ENCODE results near the gene SUN2. TPM values are rescaled to one million over a fixed set of nuclear protein-coding genes. Genes with fewer than 3 reads are reported as not detected.
A peak's percentile ranks its signal among the peaks of the same experiment; 100 is the strongest.

SUN2 gene
- total RNA-seq, 2 experiments from 2014 or later: 498 to 500 TPM

DNA sequence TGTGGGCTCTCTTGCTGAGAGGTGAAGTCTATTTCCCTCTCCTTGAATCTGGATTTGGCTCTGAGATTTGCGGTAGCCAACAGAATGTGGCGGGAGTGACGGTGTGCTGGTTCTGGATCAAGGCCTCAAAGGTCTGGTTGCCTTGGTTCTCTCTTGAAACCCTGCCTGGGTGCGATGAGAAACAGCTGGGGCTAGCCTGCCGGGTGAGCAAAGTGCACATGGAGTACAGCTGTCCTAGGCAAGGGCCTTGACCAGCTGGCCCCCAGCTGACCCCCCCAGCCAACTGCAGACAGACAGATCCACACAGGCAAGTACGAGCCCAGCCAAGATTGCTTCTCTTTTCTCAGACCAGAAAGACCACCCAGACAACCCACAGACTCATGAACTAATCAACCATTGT, 10.8 kb downstream of the SUN2 start:
- POLR2A ChIA-PET: interaction anchor here (3.3 to 17.0 kb wide), 2 partner anchors 9 to 12 kb away, joined by 11 to 479 read pairs; partner anchors contain the start of gene SUN2
- Mint-ChIP-seq H3K4me3 (no peak overlapping the region), H3K27me3 (no peaks in the 10 kb centered on the region), H3K4me1 (peaks cover 42% of the 10 kb centered on the region), H3K27ac (peak overlapping the region; percentile 49), H3K9me3 (no peaks in the 10 kb centered on the region), H3K36me3 (ENCODE audit: low read depth) (peaks cover 94% of the 10 kb centered on the region)
- CTCF ChIA-PET: interaction anchor here (1.1 to 1.2 kb wide), 2 partner anchors 11 to 24 kb away, joined by 3 read pairs; no protein-coding TSS in a partner anchor
- DNase-seq: no peak

DNA sequence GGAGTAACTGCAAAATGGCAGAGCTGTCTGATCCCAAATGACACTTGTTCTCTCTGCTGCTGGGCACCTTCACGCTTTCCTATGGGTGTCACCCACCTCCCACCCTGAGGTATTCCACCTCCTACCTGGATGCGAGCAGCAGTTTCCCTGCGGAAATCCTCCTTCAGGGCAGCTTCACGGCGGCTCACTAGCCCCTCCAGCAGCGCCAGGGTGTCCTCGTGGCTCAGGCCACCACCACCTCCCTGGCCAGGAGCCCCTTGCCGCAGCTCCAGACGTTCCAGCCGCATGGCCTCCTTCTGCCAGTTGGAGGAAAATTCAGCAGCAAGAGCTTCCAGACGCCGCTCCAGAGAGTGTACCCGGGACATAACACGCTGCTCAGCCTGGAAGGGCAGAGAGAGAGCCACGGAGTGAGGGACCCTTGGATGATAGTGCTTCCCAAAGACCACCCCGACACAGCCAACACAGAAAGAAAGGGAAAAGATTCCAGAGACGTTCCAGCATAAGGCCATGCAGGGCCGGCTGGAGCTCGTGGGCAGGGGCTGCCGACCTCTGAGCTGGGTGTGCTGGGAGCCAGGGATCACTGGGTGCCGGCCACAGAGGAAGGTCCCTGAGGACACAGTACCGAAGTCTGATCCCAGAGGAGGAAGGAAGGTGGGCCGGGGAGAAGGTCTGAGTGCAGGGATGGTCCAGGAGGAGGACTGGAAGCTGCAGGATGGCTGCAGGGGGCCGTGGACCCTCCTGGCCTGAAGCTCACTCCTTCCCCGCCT, 13.4 kb downstream of the SUN2 start:
- peaks cover 37% of the 10 kb centered on the region for H3K4me1 Mint-ChIP-seq
- POLR2A ChIA-PET: interaction anchor here (0.8 to 16.2 kb wide), 5 partner anchors 9 to 37 kb away, joined by 3 to 479 read pairs (median 4); partner anchors contain the start of genes GTPBP1 and SUN2
- peaks cover 91% of the 10 kb centered on the region for H3K36me3 Mint-ChIP-seq (ENCODE audit: low read depth)
- no peak overlapping the region for H3K27ac Mint-ChIP-seq
- no peaks in the 10 kb centered on the region for H3K27me3 Mint-ChIP-seq
- H3K9me3 Mint-ChIP-seq: no peaks in the 10 kb centered on the region
- no peak overlapping the region for H3K4me3 Mint-ChIP-seq
- DNase-seq: no peak
- CTCF ChIA-PET: interaction anchor here (1.5 kb wide), 1 partner anchor 10 kb away, joined by 4 read pairs; no protein-coding TSS in a partner anchor

DNA sequence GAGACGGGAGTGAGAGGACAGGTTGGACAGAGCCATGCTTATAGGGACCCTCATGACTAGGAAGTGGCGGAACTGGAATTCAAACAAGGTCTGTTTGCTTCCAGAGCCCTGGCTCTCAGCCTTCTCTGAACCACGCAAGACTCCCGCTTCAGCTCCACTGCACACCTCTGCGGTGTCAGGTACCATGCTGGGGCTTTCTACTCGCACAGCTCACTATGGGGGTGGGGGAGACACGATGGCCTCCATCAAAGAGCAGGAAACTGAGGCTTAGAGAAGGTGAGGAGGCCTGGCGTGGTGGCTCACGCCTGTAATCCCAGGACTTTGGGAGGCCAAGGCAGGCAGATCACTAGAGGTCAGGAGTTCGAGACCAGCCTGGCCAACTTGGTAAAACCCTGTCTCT, 14.2 kb downstream of the SUN2 start:
- Mint-ChIP-seq H3K9me3 (no peaks in the 10 kb centered on the region), H3K4me1 (peaks cover 42% of the 10 kb centered on the region), H3K27me3 (no peaks in the 10 kb centered on the region), H3K4me3 (no peak overlapping the region), H3K27ac (peak overlapping the region; percentile 10), H3K36me3 (ENCODE audit: low read depth) (peaks cover 96% of the 10 kb centered on the region)
- ChIA-PET CTCF (no interaction called here), POLR2A (interaction anchor here (0.9 to 16.2 kb wide), 3 partner anchors 9 to 35 kb away, joined by 4 to 479 read pairs (median 37); partner anchors contain the start of gene SUN2)
- no peak for DNase-seq

DNA sequence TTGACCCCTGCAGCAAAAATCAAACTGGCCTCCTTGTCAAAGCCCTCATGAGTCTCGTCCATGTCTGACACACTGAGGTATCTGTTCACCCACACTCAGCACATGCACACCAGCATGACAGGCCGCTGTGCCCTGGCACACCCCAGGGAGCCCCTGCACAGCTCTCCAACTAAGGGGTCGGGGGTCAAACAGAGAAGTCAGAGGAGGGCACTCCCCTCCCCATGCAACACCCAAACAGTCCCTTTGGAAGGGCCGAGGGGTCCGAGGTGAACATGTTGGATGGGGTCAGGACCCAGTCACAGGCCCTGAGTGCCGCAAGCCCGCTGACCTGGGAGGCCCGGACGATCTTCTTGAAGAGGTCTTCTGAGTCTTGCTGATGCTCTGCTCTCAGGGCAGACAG, 14.6 kb downstream of the SUN2 start:
- ChIA-PET POLR2A (interaction anchor here (1.6 to 16.2 kb wide), 3 partner anchors 10 to 12 kb away, joined by 6 to 479 read pairs (median 15); partner anchors contain the start of gene SUN2), CTCF (no interaction called here)
- H3K4me1 Mint-ChIP-seq: peaks cover 46% of the 10 kb centered on the region

DNA sequence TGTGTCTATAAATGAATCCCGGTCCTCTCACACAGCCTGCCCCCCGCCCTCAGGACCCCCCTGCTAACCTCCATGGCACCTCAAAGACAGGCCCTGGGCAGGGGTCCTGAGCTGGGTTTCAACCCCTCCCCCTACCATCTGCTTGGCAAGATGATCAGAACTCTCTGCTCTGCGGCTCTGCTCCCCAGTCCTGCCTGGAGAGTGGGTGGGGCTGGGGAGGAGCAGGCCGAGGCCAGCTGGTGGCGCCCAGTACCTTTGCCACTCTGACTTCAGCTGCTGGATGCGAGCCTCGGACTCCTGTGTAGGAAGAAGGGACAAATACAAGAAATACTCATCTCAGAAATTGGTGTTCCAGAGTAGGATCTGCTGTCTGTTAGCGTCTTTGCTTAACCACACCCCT, 15.0 kb downstream of the SUN2 start:
- POLR2A ChIA-PET: interaction anchor here (1.0 to 16.2 kb wide), 6 partner anchors 9 to 131 kb away, joined by 3 to 479 read pairs (median 5); partner anchors contain the start of genes CBX6 and SUN2
- H3K36me3 Mint-ChIP-seq (ENCODE audit: low read depth): peaks cover 97% of the 10 kb centered on the region
- no peak overlapping the region for H3K4me3 Mint-ChIP-seq

More for the DNA sequence above, 14.6 kb downstream of the SUN2 start:
- DNase-seq: no peak
- peaks cover 96% of the 10 kb centered on the region for H3K36me3 Mint-ChIP-seq (ENCODE audit: low read depth)
- no peaks in the 10 kb centered on the region for H3K9me3 Mint-ChIP-seq
- peak overlapping the region; percentile 10 for H3K27ac Mint-ChIP-seq
- H3K4me3 Mint-ChIP-seq: no peak overlapping the region
- H3K27me3 Mint-ChIP-seq: no peaks in the 10 kb centered on the region

DNA sequence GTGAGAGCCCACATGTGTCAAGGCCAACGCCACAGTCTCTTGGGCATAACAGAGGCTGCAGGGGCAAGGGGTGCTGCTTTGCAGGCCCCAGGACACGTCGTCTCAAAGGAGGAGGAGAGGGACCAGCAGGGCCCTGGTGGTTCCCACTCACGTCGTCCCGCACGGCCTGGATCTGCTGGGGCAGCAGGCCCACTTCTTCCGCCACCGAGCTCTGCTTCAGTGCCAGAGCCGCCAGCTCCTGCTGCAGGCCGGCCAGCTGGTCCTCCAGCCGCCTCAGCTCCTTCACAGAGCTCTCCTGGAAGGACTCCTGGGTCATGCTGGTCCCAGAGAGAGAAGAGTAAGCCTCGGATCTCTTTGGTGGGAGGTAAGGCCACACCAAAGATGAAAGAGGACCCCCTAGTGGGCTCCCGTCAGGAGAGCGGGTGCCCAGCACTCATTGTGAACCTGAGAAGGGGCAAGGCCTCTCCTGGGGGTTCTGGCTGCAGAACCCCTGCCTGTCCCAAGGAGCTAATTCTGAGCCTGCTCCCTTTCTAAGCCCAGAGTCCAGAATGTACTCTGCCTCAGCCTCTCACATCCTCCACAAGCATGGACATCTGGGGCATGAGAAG, 15.6 kb downstream of the SUN2 start:
- no peak overlapping the region for H3K4me3 Mint-ChIP-seq
- no peak overlapping the region for H3K27ac Mint-ChIP-seq
- no peak for DNase-seq
- peaks cover 50% of the 10 kb centered on the region for H3K4me1 Mint-ChIP-seq
- CTCF ChIA-PET: no interaction called here
- no peaks in the 10 kb centered on the region for H3K9me3 Mint-ChIP-seq
- peaks cover 97% of the 10 kb centered on the region for H3K36me3 Mint-ChIP-seq (ENCODE audit: low read depth)
- POLR2A ChIA-PET: interaction anchor here (1.0 to 16.2 kb wide), 6 partner anchors 8 to 131 kb away, joined by 3 to 479 read pairs (median 5); partner anchors contain the start of genes CBX6 and SUN2
- H3K27me3 Mint-ChIP-seq: no peaks in the 10 kb centered on the region

More for the DNA sequence above, 15.0 kb downstream of the SUN2 start:
- no peak for DNase-seq
- CTCF ChIA-PET: no interaction called here
- Mint-ChIP-seq H3K27me3 (no peaks in the 10 kb centered on the region), H3K27ac (no peak overlapping the region), H3K4me1 (peaks cover 48% of the 10 kb centered on the region), H3K9me3 (no peaks in the 10 kb centered on the region)

DNA sequence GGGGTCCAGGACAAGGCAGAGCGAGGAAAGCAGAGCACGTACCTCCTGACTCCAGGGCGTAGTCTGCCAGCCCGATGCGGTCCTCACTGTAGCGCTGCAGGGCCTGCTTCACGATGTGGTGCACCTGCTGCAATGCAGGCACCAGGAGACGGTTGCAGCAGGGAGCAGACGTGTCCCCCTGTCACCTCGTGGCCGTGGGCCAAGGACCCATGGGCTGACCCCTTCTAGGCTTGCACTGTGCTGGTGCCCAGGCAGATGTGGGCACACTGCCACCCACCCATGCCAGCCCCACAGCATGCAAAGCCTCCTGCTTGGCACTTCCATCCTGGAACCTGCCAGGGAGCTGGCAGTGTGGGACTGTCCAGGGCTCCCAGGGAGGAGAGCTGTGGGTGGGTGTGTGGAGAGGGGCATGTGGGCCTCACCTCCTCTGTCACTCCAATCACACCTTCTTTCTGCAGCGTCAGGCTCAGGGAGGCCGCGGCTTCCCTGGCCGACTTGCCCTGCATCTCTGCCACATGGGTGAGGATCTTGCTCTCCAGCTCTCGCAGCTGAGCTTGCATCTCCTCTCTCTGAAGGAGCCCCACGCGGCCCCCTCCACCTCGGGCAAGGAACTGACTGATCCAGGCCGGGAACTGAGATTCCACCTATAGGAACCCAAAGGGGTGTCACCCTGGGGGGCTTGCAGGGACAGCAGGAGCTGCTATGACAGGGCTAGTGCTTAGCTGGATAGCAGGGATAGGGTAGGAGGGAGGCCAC, 16.3 kb downstream of the SUN2 start:
- H3K27me3 Mint-ChIP-seq: no peaks in the 10 kb centered on the region
- ChIA-PET CTCF (interaction anchor here (1.4 kb wide), 1 partner anchor 15 kb away, joined by 3 read pairs; no protein-coding TSS in a partner anchor), POLR2A (interaction anchor here (0.7 to 16.2 kb wide), 9 partner anchors 7 to 132 kb away, joined by 3 to 479 read pairs (median 4); partner anchors contain the start of genes CBX6 and SUN2)
- H3K4me3 Mint-ChIP-seq: no peak overlapping the region
- no peak for DNase-seq
- H3K27ac Mint-ChIP-seq: no peak overlapping the region
- H3K9me3 Mint-ChIP-seq: no peaks in the 10 kb centered on the region
- H3K4me1 Mint-ChIP-seq: peaks cover 49% of the 10 kb centered on the region
- H3K36me3 Mint-ChIP-seq (ENCODE audit: low read depth): peaks cover 97% of the 10 kb centered on the region

DNA sequence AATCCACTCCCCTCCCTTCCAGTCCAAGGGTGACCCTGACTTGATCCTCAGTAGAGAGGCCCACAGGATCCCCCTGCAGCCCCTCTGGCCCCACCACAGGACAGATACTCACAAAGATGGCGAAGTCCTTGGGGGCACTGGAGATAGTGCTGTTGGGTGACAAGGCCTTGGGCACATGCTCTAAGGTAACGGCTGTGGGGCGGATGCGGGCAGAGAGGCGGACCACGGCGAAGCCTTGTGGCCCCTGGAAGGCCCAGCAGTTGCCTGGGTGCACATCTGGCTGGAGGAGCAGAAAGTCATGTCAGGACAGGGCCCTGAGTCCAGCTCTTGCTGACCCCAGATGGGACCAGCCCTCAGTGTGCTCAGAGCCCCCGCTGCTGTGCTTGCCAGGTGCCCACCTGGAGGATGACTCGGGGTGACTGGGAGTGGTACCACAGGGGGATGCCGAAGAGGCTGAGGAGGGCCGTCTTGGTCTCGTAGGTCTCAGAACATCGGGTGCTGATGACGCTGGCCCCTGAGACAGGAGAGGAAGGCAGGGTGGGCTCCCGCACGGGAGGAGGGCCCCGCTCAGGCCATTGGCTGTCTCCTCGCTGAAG, 17.2 kb downstream of the SUN2 start:
- peak overlapping the region; percentile 47 for H3K27ac Mint-ChIP-seq
- ChIA-PET CTCF (interaction anchor here (1.4 kb wide), 1 partner anchor 14 kb away, joined by 3 read pairs; no protein-coding TSS in a partner anchor), POLR2A (interaction anchor here (0.7 to 16.2 kb wide), 8 partner anchors 10 to 33 kb away, joined by 4 to 479 read pairs (median 10); partner anchors contain the start of genes GTPBP1 and SUN2)
- peaks cover 54% of the 10 kb centered on the region for H3K4me1 Mint-ChIP-seq
- no peak for DNase-seq
- H3K27me3 Mint-ChIP-seq: no peaks in the 10 kb centered on the region
- no peaks in the 10 kb centered on the region for H3K9me3 Mint-ChIP-seq
- H3K4me3 Mint-ChIP-seq: no peak overlapping the region
- H3K36me3 Mint-ChIP-seq (ENCODE audit: low read depth): peaks cover 97% of the 10 kb centered on the region

DNA sequence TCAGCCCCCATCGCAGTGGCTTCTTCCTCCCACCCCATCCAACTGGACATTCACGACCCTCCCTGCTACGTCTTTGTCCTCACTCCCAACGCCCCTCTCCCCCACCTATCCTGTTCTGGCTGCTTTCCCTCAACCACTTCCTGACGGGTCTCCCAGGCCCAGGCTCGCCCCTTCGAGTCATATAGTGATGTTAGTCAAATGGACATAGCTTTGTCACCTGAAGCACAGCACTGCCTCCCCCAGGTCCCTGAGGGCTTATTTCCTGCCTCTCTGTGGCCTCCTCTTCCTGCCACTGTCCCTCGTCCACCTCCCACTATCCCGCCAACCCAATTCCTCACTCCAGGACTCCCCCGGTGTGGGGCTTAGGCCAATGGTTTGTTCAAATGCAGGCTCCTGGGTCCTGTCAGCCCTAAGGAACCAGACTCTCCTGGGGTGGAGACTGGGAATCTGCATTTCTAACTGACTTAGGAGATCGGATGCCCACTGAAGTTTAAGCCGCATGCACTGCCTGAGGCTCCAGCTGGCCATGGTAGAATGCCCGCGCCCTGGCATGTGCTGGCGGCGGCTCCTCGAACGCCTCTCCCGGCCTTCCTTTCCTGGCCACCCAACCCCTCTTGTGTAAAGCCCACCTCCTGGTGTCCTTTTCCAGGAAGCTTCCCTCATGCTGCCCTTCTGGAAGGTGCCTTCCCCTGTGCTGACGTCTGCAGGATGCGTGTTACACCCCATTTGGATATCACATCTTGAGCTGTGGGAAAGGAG, 18.3 kb downstream of the SUN2 start:
- peaks cover 59% of the 10 kb centered on the region for H3K4me1 Mint-ChIP-seq
- no peaks in the 10 kb centered on the region for H3K9me3 Mint-ChIP-seq
- peaks cover 93% of the 10 kb centered on the region for H3K36me3 Mint-ChIP-seq (ENCODE audit: low read depth)
- ChIA-PET POLR2A (interaction anchor here (1.1 to 16.2 kb wide), 7 partner anchors 9 to 32 kb away, joined by 3 to 479 read pairs (median 15); partner anchors contain the start of genes GTPBP1 and SUN2), CTCF (no interaction called here)
- DNase-seq: no peak
- H3K27me3 Mint-ChIP-seq: no peaks in the 10 kb centered on the region
- peak overlapping the region; percentile 83 for H3K27ac Mint-ChIP-seq
- H3K4me3 Mint-ChIP-seq: no peak overlapping the region

DNA sequence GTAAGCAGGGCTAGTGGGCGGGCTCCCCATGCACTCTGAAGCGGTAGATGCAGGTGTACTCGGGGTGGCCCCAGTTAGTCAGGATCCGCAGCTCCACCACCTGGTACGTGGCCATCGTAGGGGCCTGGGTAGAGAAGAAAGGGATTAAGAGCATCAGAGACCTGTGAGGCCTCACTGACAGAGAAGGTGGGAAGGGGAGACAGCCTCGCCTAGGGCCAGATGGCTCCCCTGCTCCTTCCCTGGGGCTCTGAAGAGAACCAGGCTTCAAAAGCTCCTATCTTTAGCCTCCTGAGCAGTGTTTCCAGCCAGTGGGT, 19.6 kb downstream of the SUN2 start:
- no peak for DNase-seq
- Mint-ChIP-seq H3K4me1 (peaks cover 55% of the 10 kb centered on the region), H3K36me3 (ENCODE audit: low read depth) (peaks cover 91% of the 10 kb centered on the region), H3K9me3 (no peaks in the 10 kb centered on the region), H3K27me3 (no peaks in the 10 kb centered on the region), H3K27ac (peak overlapping the region; percentile 83), H3K4me3 (no peak overlapping the region)
- POLR2A ChIA-PET: interaction anchor here (1.0 to 16.2 kb wide), 7 partner anchors 14 to 39 kb away, joined by 3 to 479 read pairs (median 34); partner anchors contain the start of genes GTPBP1 and SUN2
- CTCF ChIA-PET: interaction anchor here (4.0 kb wide), 1 partner anchor 11 kb away, joined by 24 read pairs; no protein-coding TSS in a partner anchor

DNA sequence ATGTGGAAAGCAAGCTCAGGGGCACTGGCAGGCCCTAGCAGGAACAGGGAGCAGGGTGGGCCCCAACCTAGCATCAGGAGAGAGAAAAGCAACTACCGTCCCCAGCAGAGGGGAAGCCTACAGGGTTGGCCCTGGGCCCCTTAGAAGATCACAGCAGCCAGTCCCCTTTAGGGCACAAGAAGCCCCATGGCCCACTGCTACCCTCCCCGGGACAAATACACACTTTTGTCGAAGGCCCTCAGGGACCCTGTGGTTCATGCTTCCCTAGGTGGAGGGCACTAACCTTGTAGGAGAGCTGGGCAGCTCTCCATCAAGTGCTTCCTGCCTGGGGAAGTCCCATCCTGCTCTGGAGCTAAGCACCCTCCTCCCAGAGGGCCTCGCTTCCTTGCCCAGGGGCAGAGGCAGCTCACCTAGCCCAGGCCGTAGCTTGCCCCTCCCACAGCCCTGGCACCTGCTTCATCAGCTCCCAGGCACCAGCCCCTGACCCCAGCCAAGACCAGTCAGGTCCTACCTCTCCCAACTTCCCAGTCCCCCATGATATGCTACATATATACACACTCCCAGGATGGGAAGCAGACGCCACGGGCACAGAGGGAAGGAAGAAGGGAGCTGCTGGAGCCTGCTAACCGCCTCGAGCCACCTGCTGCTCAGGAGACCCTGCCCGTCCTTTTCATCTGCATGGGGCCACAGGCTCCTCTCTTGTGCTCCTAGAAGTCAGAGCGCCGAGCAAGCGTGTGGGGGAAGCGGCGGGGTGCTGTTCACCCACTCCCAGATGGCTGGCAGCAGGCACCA, 20.1 kb downstream of the SUN2 start:
- Mint-ChIP-seq H3K9me3 (no peaks in the 10 kb centered on the region), H3K4me3 (no peak overlapping the region), H3K27ac (peak overlapping the region; percentile 83), H3K4me1 (peaks cover 51% of the 10 kb centered on the region), H3K36me3 (ENCODE audit: low read depth) (peaks cover 91% of the 10 kb centered on the region), H3K27me3 (no peaks in the 10 kb centered on the region)
- no peak for DNase-seq
- ChIA-PET CTCF (interaction anchor here (4.0 kb wide), 2 partner anchors 11 to 29 kb away, joined by 14 to 24 read pairs; partner anchors contain the start of gene GTPBP1), POLR2A (interaction anchor here (1.0 to 16.2 kb wide), 9 partner anchors 13 to 248 kb away, joined by 3 to 479 read pairs (median 23); partner anchors contain the start of genes GTPBP1 and SUN2)
